Liver (tissue), 9 donors: ENCODE data around the gene PDCD7. TPM values are rescaled to one million over a fixed set of nuclear protein-coding genes. Genes with fewer than 3 reads are reported as not detected.

Experiments used
- DNase-seq: peaks from one replicate; pipeline ENCODE4 v3.0.0-alpha.2; 2017; ENCODE audit warnings: low spot score
- H3K27ac ChIP-seq, 2 donors: one replicate each; pipeline ENCODE4 v1.7.0; 2013; ENCODE audit warnings: inconsistent platforms in 2 of 2, low read length in 2 of 2, control low read depth in 1 of 2, low read depth in 1 of 2, mild to moderate bottlenecking in 1 of 2
- H3K27me3 ChIP-seq, 4 donors: one replicate each; pipeline versions ENCODE4 v1.6.1 to v1.7.0; 2013; ENCODE audit warnings: low read length in 3 of 4, inconsistent platforms in 1 of 4, mild to moderate bottlenecking in 1 of 4, moderate library complexity in 1 of 4; ENCODE audit not compliant: control insufficient read depth in 4 of 4, insufficient read depth in 4 of 4
- H3K36me3 ChIP-seq, 4 donors: one replicate each; pipeline versions ENCODE4 v1.6.1 to v1.7.0; 2013; ENCODE audit warnings: low read length in 3 of 4, mild to moderate bottlenecking in 3 of 4, low read depth in 1 of 4, moderate library complexity in 1 of 4; ENCODE audit not compliant: control insufficient read depth in 4 of 4, insufficient read depth in 3 of 4
- H3K4me1 ChIP-seq, 4 donors: one replicate each; pipeline versions ENCODE4 v1.6.1 to v1.7.0; 2013; ENCODE audit warnings: low read length in 3 of 4, mild to moderate bottlenecking in 3 of 4, moderate library complexity in 1 of 4; ENCODE audit not compliant: control insufficient read depth in 4 of 4, insufficient read depth in 4 of 4
- H3K4me3 ChIP-seq, 3 donors: one replicate each; pipeline versions ENCODE4 v1.6.1 to v1.7.0; 2013; ENCODE audit warnings: low read length in 3 of 3, control low read depth in 1 of 3, low read depth in 1 of 3, mild to moderate bottlenecking in 1 of 3
- H3K9ac ChIP-seq, 2 donors: one replicate each; pipeline ENCODE4 v1.7.0; 2013; ENCODE audit warnings: low read length in 2 of 2, mild to moderate bottlenecking in 2 of 2, moderate library complexity in 2 of 2, control low read depth in 1 of 2, low read depth in 1 of 2
- H3K9me3 ChIP-seq, 4 donors: one replicate each; pipeline versions ENCODE4 v1.6.1 to v1.7.0; 2013; ENCODE audit warnings: low read length in 3 of 4; ENCODE audit not compliant: control insufficient read depth in 4 of 4
- ATF3 ChIP-seq: IDR thresholded peaks from 2 replicates; pipeline ENCODE4 v1.6.1; 2016; ENCODE audit warnings: antibody characterized with exemption
- CTCF ChIP-seq: fragments of 150-350 bp; IDR thresholded peaks from 2 replicates; pipeline ENCODE4 v1.5.1; 2017; ENCODE audit warnings: improper control_type of control experiment, low read depth, low read length; ENCODE audit not compliant: missing input control
- EGR1 ChIP-seq, 2 donors: IDR thresholded peaks; 2 replicates each; pipeline ENCODE4 v1.6.1; 2016 to 2018; ENCODE audit warnings: antibody characterized with exemption in 2 of 2, low read depth in 2 of 2
- FOXA1 ChIP-seq: IDR thresholded peaks from 2 replicates; pipeline ENCODE4 v1.6.1; 2016; ENCODE audit warnings: antibody characterized with exemption
- FOXA2 ChIP-seq: IDR thresholded peaks from 2 replicates; pipeline ENCODE4 v1.6.1; 2016; ENCODE audit warnings: antibody characterized with exemption
- GABPA ChIP-seq, 2 donors: IDR thresholded peaks in 1 of 2; conservative IDR thresholded peaks in 1 of 2; 2 replicates each; pipeline ENCODE4 v1.6.1; 2016; ENCODE audit warnings: antibody characterized with exemption in 2 of 2, mild to moderate bottlenecking in 1 of 2, moderate library complexity in 1 of 2
- HNF4A ChIP-seq, 2 donors: conservative IDR thresholded peaks; 2 replicates each; pipeline ENCODE4 v1.6.1; 2016; ENCODE audit warnings: antibody characterized with exemption in 2 of 2, mild to moderate bottlenecking in 2 of 2
- HNF4G ChIP-seq: IDR thresholded peaks from 2 replicates; pipeline ENCODE4 v1.6.1; 2016; ENCODE audit warnings: antibody characterized with exemption
- JUND ChIP-seq, 2 donors: IDR thresholded peaks; 2 replicates each; pipeline ENCODE4 v1.6.1; 2016; ENCODE audit warnings: antibody characterized with exemption in 2 of 2
- MAX ChIP-seq: IDR thresholded peaks from 2 replicates; pipeline ENCODE4 v1.6.1; 2016; ENCODE audit warnings: antibody characterized with exemption
- NR2F2 ChIP-seq: IDR thresholded peaks from 2 replicates; pipeline ENCODE4 v1.6.1; 2016; ENCODE audit warnings: antibody characterized with exemption
- RAD21 ChIP-seq, 2 donors: IDR thresholded peaks; 2 replicates each; pipeline ENCODE4 v1.6.1; 2016; ENCODE audit warnings: antibody characterized with exemption in 2 of 2, mild to moderate bottlenecking in 2 of 2
- REST ChIP-seq: IDR thresholded peaks from 2 replicates; pipeline ENCODE4 v1.6.1; 2016; ENCODE audit warnings: antibody characterized with exemption, mild to moderate bottlenecking
- RXRA ChIP-seq, 2 donors: IDR thresholded peaks; 2 replicates each; pipeline ENCODE4 v1.6.1; 2017 to 2018; ENCODE audit warnings: antibody characterized with exemption in 2 of 2, mild to moderate bottlenecking in 1 of 2
- SP1 ChIP-seq: IDR thresholded peaks from 2 replicates; pipeline ENCODE4 v1.6.1; 2018; ENCODE audit warnings: antibody characterized with exemption, mild to moderate bottlenecking
- TAF1 ChIP-seq: conservative IDR thresholded peaks from 2 replicates; pipeline ENCODE4 v1.6.1; 2016; ENCODE audit warnings: antibody characterized with exemption, mild to moderate bottlenecking
- YY1 ChIP-seq: IDR thresholded peaks from 2 replicates; pipeline ENCODE4 v1.6.1; 2016; ENCODE audit warnings: antibody characterized with exemption, mild to moderate bottlenecking
- ZBTB33 ChIP-seq: IDR thresholded peaks from 2 replicates; pipeline ENCODE4 v1.6.1; 2016; ENCODE audit warnings: antibody characterized with exemption
- WGBS: extraction: QIAGEN DNeasy Blood & Tissue Kit; methylation state at CpG from one replicate; pipeline ENCODE4 v1.1.7; 2013; 5-methylcytosine and 5-hydroxymethylcytosine counted together
- polyA plus RNA-seq, 2 donors: library from polyadenylated mRNA; stranded (reverse) in 1 of 2; unstranded in 1 of 2; fragments of 200-250 nt in 1 of 2; fragments of >200 nt in 1 of 2; fragmentation: Nextera tagmentation in 1 of 2; extraction: Ambion mirVana in 1 of 2; gene quantifications; one replicate each; pipeline versions ENCODE4 v1.2.1 to v1.2.3, GENCODE V29; 2013 to 2015
- total RNA-seq, 2 donors: library from RNA; depleted of rRNA; stranded (reverse); fragments of >200 nt; gene quantifications; one replicate each; pipeline ENCODE4 v1.2.3, GENCODE V29; 2014
- donor health status: healthy.
- donor health status: healthy.
- donor health status: healthy.
- donor health status: healthy.
- donor health status: healthy.

PDCD7 gene
- total and polyA plus RNA-seq, 4 donors = 3.0 to 9.5 (median 6.7) TPM

- TF ChIP-seq TAF1 (no peak), RAD21 (IDR thresholded peaks at IDR 0.05) (peak in 1 of 2 donors; percentile 7), FOXA2 (no peak), CTCF (no peak), ZBTB33 (no peak), SP1 (peak; percentile 43), FOXA1 (no peak), REST (peak; percentile 19), MAX (no peak), HNF4G (peak; percentile 9), JUND (IDR thresholded peaks at IDR 0.05) (peak in 1 of 2 donors; percentile 35), GABPA (IDR thresholded peaks at IDR 0.05 in 1 of 2, conservative IDR thresholded peaks at IDR 0.05 in 1 of 2) (no peak), RXRA (IDR thresholded peaks at IDR 0.05) (peak in 1 of 2 donors; percentile 28), NR2F2 (no peak), ATF3 (no peak), HNF4A (conservative IDR thresholded peaks at IDR 0.05) (peak; percentile 65 to 80), EGR1 (IDR thresholded peaks at IDR 0.05; ENCODE audit: low read depth in 2 of 2) (no peak), YY1 (peak; percentile 35)
- Histone ChIP-seq H3K36me3 (peaks cover 5 to 42% (median 20%) of the 10 kb centered on the region in 4 donors), H3K4me3 (no peak overlapping the region), H3K27ac (peak overlapping the region; percentile 65 to 78), H3K27me3 (no peaks in the 10 kb centered on the region), H3K9me3 (no peaks in the 10 kb centered on the region), H3K9ac (peak overlapping the region in 1 of 2 donors; percentile 49), H3K4me1 (peaks cover 10 to 20% (median 16%) of the 10 kb centered on the region in 4 donors)
- no peak for DNase-seq
- 50% methylated on average over 3 of the region's 3 CpGs for WGBS
These were observed 46.6 kb upstream of the PDCD7 start for GRCh38 chr15:65180167-65180566.
